Kidney epithelial cell (primary cell): Measurements from ENCODE around the gene GAST. TPM values are rescaled to one million over a fixed set of nuclear protein-coding genes. Genes with fewer than 3 reads are reported as not detected.

Experiments used
- DNase-seq: peaks from one replicate; pipeline ENCODE4 v3.0.0-alpha.2; 2010; ENCODE audit warnings: low read depth
- H3K27me3 ChIP-seq: 2 replicates; pipeline ENCODE4 v1.6.0; 2011; ENCODE audit warnings: low read length; ENCODE audit not compliant: control insufficient read depth, insufficient read depth
- H3K36me3 ChIP-seq: 2 replicates; pipeline ENCODE4 v1.5.1; 2011; ENCODE audit warnings: low read length; ENCODE audit not compliant: control insufficient read depth, insufficient read depth
- H3K4me3 ChIP-seq: 2 replicates; pipeline ENCODE4 v1.5.1; 2011; ENCODE audit warnings: low read depth, mild to moderate bottlenecking, control low read depth, low read length
- total RNA-seq: library from RNA; depleted of rRNA; stranded (reverse); fragments of >200 nt; gene quantifications from 2 replicates; pipeline ENCODE4 v1.2.3, GENCODE V29; 2015
- TF ChIP-seq, protein P1 (sequence below): IDR thresholded peaks from 2 replicates; pipeline ENCODE4 v1.5.1; 2011; ENCODE audit warnings: mild to moderate bottlenecking, moderate library complexity, low read length, control low read depth, inconsistent platforms; ENCODE audit not compliant: insufficient read depth, poor library complexity, severe bottlenecking

GAST gene, protein sequence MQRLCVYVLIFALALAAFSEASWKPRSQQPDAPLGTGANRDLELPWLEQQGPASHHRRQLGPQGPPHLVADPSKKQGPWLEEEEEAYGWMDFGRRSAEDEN
- not detected in 2 replicates for total RNA-seq

DNA sequence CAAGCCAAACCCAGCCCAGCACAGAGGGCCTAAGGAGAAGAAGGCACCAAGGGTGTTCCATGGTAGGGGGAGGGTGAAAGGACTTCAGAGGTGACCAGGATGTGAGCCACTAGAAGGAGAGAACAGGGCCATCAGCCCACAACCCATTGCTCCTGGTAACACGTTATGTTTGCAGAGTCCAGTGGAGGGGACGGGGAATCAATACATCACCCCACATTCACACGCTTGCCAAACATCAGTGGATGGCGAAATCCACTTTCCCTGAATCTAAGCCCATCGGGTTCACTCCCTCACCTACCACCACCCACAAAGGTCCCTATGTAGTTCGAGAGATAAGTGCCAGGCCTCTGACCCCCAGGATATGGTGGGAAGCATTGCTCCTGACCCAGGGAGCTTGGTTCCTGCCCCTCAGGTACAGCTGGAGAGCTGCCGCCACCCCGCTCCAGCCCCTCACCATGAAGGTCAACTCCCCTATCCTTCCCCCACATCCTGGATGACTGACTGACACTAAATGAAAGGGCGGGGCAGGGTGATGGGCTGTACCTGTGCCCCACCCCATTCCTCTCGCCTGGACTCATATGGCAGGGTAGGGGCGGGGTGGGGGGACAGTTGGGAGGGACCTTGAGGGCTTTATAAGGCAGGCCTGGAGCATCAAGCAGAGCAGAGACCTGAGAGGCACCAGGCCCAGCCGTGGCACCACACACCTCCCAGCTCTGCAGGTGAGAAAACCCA, at the start of gene GAST:
TSS of gene GAST (plus strand) at position 663 of the 732 bp plus-strand sequence. CDS start 3,106 bp downstream, outside the sequence.
- no peak within 1 kb of the TSS for H3K4me3 ChIP-seq
- no peak for DNase-seq
- H3K27me3 ChIP-seq, result peaks cover 3% of the 10 kb centered on the region
- TF ChIP-seq, protein P1, sequence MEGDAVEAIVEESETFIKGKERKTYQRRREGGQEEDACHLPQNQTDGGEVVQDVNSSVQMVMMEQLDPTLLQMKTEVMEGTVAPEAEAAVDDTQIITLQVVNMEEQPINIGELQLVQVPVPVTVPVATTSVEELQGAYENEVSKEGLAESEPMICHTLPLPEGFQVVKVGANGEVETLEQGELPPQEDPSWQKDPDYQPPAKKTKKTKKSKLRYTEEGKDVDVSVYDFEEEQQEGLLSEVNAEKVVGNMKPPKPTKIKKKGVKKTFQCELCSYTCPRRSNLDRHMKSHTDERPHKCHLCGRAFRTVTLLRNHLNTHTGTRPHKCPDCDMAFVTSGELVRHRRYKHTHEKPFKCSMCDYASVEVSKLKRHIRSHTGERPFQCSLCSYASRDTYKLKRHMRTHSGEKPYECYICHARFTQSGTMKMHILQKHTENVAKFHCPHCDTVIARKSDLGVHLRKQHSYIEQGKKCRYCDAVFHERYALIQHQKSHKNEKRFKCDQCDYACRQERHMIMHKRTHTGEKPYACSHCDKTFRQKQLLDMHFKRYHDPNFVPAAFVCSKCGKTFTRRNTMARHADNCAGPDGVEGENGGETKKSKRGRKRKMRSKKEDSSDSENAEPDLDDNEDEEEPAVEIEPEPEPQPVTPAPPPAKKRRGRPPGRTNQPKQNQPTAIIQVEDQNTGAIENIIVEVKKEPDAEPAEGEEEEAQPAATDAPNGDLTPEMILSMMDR, result no peak
- no peaks in the 10 kb centered on the region for H3K36me3 ChIP-seq

DNA sequence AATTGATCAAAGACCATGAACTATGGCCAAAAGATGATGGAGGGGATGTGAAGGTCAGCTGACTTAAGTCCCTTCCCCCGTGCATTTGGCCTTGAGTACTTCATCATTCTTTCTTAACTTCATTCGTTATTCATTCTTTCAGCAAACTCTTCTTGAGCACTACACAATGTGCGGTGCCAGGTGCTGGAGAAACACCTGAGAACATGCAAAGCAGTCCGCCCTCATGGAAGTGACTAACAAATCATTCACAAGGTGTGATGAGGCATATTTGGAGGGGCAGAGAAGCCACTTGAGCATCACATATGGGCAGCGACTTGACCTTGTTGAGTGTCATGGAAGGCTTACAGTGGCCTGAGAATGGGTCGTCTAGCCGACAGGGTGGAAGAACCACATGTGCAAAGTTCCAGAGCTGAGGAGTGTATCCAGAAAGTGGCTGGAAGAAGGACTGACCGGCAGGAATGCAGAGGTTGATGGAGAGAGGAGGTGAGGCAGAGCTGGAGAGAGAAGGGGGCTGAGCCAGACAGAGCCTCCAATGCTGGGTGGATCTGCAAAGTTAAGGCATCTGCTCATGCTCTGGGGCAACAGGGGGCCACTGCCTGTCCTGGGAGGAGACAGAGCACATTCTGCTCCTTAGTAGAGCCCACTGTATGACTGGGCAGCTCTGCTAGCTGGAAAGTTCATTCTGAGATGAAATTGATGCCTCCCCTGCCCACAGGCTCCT, 48.5 kb upstream of the GAST start:
- no peak for DNase-seq
- TF ChIP-seq, protein P1, result no peak
- Histone ChIP-seq H3K27me3 (no peaks in the 10 kb centered on the region), H3K4me3 (no peak overlapping the region), H3K36me3 (no peaks in the 10 kb centered on the region)

DNA sequence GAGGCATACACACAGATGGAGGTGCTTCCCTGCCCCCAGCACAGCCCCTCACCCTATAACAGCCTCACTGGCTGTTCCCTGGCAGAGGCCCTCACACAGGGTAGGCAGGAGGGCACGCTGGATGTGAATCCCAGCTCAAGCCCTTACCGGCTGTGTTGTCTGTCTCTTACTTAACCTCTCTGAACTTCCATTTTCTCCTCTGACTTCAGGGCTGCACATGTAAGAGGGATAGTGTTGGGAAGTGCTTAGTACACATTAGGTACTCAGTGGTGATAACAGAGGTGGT, 48.0 kb upstream of the GAST start:
- TF ChIP-seq, protein P1, result no peak
- Histone ChIP-seq H3K36me3 (no peaks in the 10 kb centered on the region), H3K27me3 (no peaks in the 10 kb centered on the region), H3K4me3 (no peak overlapping the region)
- no peak for DNase-seq

DNA sequence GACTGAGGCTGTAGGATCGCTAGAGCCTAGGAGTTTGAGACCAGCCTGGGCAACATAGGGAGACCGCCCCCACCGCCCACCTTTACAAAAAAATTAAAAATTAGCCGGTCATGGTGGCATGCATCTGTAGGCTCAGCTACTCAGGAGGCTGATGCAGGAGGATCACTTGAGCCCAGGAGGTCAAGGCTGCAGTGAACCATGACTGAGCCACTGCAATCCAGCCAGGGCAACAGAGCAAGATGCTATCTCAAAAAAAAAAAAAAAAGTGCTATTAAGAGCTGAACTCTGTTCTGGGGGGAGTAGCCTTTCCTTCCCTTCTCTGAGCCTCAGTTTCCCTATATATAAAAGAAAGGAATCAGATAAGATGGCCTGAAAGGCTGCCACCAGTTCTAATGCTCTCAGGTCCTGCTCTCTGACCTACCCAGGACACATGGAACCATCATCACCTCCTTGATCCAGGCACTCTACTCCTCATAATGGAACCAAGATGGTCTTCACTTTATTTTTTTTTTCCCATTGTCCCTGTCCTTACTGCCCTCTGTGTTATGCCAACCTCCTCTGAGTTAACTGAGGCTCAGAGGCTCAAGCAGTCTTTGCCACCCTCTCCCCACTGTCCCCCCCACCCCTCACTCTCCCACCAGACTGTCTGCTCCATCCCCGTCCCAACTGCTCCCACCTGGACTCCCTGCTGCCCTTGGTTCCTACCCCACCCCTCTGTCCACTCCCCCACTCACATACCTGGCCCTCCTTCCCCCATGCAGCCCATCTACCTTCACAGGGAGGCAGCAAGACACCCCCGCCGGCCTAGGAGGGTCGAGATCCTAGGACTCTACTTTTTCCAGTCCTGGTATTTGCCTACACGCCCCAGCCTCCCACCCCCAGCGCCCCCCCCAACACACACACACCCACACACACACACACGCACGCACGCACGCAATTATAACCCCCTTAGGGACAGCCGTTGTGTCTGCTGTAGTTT, 47.3 kb upstream of the GAST start:
- no peaks in the 10 kb centered on the region for H3K27me3 ChIP-seq
- TF ChIP-seq, protein P1, result no peak
- H3K36me3 ChIP-seq, result no peaks in the 10 kb centered on the region
- DNase-seq, result no peak
- H3K4me3 ChIP-seq, result no peak overlapping the region

DNA sequence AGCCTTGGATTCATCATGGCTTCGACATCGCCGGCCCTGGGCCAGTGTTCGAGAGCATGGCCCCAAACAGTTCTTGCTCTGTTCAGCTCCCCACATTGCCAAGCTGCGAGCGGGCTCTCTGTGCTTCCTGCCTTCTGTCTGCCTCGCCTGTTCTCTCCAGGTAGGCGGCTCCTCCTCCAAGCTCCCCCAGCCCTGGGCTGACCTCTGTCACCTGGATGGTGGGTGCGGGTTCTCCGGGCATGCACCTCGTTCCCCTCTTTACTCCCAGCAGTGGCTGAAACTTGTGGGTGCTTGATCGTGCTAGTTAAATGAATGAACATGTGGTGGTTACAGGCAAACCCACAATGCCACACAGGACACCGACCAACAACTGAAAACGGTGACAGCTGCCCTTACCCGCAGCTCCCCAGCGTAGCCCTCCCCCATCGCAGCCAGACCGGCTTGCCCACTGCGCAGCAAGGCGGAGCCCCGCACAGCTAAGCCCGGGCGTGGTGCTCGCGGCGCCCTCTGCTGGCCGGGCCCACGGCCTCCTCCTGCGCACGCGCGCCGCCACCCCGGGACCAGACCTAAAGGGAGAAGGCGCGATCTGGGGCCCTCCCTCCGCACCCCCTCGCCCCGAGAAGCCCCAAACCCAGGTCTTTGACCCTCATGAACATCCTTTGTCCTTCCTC, 46.4 kb upstream of the GAST start:
- H3K27me3 ChIP-seq, result no peaks in the 10 kb centered on the region
- no peaks in the 10 kb centered on the region for H3K36me3 ChIP-seq
- no peak for DNase-seq
- H3K4me3 ChIP-seq, result peak overlapping the region; percentile 22
- TF ChIP-seq, protein P1, result peak; percentile 65
